Epidermal melanocyte (primary cell): ENCODE measurements around the gene HSP90AA1.
"Not testable (repeated sequence)": the region's sequence is repeated elsewhere in the genome, so short reads cannot be mapped to it uniquely, and the experiment has no call there.

Experiments used
- DNase-seq: peaks from one replicate; pipeline ENCODE4 v3.0.0; 2011; ENCODE audit warnings: low spot score; ENCODE audit not compliant: insufficient read length

HSP90AA1 gene

DNA sequence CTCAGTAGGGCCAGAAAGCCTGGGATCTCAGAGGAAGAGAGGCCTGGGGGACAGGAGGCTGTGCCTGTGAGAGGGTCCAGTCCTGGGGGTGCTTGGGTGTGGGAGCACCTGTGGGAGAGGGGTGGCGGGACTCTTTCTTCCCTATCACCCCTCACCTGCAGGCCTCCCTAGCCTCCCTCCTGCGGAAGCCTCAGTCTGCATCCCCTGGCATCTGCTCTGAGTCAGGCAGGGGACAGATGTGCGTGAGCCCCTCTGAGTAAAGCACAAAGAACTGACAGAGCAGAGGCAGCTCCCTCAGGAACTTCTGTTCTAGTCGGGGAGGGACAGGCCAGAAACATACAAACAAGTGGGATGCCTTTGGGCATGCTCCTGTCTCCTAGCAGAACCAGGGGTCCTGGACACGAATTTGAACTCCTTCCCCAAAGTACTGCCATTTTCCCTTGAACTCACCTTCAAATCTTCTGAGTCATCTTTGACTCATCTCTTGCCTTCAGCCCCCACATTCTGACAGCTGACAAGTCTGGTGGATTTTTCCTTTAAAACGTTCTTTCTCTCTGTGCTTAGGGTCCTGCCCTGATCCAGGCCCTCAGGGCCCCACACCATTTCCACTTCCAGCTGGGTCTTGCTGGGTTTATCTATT, 8.5 kb upstream of the HSP90AA1 start:
- DNase-seq = no peak

GRCh38 chr14:102094101-102094500, 7.3 kb upstream of the HSP90AA1 start:
- no peak for DNase-seq

DNA sequence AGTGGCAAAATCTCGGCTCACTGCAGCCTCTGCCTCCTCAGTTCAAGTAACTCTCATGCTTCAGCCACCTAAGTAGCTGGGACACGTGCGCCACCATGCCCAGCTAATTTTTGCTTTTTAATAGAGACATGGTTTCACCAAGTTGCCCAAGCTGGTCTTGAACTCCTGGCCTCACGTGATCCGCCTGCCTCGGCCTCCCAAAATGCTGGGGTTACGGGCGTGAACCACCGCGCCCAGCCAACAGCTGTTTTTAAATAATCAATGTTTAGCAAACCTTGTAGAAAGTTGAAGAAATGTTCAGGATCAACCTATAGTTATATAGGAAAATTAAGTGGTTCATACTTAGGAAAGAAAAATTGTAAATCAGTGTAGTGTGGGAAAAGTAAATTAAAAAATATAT, 6.0 kb upstream of the HSP90AA1 start:
- DNase-seq = no peak

GRCh38 chr14:102090713-102091112, 3.9 kb upstream of the HSP90AA1 start:
- no peak for DNase-seq

DNA sequence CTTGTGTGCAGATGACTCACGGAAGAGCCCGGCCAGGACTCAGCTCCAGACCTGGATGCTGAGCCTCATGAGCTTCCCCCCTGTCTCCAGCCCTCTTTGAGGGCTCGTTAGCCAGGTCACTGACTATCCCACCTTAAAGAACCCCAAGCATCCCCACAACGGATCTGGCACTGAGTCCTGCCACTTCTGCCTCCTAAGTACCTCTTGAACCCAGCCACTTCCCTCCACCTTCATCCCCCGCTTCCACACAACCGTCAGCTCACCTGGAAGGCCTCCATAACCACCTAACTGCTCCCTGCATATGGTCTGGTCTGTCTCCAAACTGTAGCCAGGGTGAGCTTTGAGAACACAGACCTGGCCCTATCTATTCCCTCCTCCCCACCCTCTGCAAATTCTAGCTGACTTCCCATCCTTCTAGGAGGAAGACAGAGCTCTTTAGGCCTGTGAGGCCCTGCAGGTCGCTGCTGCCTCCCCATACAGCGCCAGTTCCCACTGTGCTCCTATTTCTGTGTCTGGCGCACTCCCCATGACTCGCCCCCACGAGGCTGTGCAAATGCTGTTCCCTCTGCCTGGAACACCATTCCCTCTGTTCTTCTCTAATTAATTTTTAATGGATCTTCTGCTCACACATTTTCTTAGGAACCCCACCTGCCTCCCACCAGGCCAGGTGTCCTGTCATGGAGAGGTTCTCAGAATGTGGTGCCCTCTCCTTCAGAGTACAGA, 2.9 kb upstream of the HSP90AA1 start:
- DNase-seq = no peak

DNA sequence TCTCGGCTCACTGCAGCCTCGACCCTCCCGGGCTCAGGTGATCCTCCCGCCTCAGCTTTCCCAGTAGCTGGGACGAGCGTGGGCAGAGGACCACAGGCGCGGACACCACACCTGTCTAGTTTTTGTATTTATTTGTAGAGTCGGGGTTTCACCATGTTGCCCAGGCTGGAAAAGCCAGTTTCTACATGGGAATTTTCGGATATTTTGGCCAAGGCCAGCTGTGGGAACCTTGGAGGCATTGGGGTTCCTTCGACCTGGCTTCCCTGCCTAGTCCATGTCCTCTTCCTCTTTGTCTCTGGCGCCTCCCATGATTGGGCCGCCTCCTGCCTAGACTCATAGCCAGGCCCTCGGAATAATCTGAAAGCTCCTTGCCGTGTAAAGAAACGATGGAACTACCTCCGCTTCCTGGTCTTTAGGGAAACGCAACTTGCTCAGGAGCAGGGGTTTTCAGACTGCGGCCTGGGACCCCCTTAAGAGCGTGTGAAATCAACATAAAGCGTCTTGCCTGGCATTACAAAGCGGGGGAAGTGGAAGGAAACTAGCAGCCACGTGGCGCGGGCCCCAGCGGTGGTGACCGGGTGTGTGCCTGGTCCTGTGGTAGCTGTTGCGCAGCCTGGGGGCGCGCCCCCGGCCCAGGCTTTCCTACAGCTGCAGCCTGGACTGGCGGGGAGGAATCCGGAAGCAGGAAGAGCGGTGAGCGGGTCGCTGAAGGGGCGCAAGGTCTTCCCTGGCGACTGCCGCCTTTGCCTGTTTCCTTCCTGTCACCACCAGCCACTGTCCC, 1.4 kb upstream of the HSP90AA1 start:
- no peak for DNase-seq

DNA sequence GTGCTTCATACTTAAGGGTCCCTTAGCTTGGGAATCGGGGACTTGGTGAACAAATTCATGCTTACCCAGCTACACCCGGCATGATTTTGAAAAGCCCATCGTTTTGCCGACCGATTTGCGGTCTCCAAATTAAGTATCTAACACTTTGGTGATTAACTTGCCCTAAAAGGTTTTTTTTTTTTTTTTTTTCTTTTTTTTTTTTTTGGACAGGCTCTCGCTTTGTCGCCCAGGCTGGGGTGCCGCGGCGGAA, 843 bp upstream of the HSP90AA1 start:
- no peak for DNase-seq

DNA sequence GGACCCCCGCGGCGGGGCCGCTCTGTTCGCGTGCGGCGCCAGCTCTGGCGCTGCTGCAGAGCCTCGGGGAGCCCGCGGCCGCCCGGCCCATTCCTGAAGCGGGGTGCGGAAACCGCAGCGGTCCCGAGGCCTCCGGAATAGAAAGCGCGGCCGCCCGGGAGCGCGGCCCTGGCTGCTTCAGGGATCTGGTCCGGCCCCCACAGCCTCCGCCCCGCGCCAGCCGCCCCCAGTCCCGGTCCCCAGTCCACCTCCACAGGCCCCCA, 204 bp downstream of the HSP90AA1 start:
- no peak for DNase-seq

DNA sequence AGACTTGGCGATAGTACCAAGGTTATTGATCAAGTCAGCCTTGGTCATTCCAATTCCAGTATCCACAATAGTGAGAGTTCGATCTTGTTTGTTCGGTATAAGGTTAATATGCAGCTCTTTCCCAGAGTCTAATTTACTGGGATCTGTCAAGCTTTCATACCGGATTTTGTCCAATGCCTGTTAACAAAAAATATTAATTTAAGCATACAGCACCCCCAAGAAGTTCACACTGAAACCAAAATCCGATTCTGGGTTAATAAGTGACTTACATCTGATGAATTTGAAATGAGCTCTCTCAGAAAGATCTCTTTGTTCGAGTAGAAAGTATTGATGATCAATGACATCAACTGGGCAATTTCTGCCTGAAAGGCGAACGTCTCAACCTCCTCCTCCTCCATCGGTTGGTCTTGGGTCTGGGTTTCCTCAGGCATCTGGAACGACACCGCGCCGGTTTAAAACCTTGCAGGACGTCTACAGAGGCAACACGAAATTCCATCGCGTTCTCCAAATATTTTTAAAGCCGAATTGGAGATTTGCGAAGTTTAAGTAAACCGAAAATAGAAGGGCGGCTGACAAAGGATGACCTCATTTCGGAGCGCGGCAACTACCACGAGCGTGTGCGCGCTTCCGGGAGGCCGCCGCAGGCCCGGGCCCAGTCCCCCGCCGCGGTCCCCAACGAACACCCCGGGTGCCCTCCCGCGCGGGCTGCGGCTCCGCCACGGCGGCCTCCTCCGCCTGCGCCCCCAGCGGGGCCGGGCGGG, 716 bp downstream of the HSP90AA1 start:
- no peak for DNase-seq

GRCh38 chr14:102085488-102085887, 1.4 kb downstream of the HSP90AA1 start:
- no peak for DNase-seq

DNA sequence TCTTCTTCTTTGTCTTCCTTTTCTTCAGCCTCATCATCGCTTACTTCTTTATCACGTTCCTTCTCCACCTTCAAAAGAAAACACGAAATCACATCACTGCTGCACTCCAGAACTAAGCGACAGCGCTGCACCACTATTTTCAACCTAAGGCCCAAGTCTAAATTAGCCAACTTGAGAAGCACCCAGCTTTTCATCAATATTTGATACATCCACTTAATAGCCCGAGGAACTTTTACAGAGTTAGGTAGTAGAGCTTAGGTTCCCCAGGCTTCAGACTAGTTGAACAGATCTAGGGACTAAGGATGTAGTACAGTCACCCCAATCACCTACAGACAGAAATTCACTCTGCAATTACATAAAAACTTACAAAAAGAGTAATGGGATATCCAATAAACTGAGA, 1.9 kb downstream of the HSP90AA1 start:
- DNase-seq = no peak

GRCh38 chr14:102084522-102084921, 2.3 kb downstream of the HSP90AA1 start:
- not testable (repeated sequence) for DNase-seq

DNA sequence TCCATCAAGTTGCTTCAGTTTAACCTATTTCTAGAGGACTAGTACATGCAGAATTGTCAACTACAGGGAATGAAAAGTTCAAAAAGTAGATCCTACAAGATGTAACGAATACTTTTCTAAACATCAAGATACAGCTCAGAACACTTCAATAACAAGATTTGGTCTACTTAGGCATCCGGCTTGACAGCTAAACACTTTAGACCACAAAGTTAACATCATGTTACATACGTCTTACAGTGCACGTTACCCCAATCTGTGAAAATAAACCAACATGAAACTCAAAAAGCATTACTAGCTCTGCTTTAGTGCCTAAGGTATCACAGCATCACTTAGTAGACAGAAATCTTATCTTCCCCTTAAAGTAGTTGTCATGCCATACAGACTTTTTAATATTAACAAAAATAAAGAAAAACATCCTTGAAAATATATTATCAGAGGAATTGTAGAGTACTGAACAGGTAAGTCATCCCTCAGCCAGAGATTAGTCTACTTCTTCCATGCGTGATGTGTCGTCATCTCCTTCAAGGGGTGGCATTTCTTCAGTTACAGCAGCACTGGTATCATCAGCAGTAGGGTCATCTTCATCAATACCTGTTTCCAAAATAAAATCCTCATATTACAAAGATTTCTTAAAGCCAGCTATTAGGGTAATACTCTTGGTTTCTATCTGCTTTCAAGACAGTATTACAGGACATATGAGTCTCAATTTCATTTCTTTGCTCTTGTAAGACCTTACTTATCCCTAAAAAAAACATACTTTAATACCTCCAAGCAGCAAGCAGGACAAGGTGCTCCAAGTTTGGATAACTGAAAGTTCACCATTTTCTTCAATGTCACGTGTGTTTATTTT, 5.4 kb downstream of the HSP90AA1 start:
- DNase-seq = no peak

GRCh38 chr14:102080183-102081080, 6.4 kb downstream of the HSP90AA1 start:
- no peak for DNase-seq

DNA sequence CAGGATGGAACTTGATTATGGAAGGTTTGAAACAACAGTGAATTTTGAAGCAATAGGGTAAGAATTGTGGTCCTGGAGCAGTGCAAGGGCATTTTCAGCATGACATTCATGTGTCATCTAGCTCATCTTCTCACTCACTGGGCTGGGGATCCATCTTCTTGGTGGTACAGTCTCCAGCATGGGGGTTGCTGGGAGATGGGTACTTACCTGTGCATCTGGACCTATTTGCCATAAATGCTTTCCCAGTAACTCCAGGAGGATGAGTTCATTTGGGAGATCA, 7.2 kb downstream of the HSP90AA1 start:
- DNase-seq = no peak

GRCh38 chr14:102078831-102079699, 7.8 kb downstream of the HSP90AA1 start:
- no peak for DNase-seq

- DNase-seq = not testable (repeated sequence)
These were observed 8.5 kb downstream of the HSP90AA1 start for GRCh38 chr14:102078361-102078791.

GRCh38 chr14:102077382-102077709, 9.5 kb downstream of the HSP90AA1 start:
- no peak for DNase-seq

DNA sequence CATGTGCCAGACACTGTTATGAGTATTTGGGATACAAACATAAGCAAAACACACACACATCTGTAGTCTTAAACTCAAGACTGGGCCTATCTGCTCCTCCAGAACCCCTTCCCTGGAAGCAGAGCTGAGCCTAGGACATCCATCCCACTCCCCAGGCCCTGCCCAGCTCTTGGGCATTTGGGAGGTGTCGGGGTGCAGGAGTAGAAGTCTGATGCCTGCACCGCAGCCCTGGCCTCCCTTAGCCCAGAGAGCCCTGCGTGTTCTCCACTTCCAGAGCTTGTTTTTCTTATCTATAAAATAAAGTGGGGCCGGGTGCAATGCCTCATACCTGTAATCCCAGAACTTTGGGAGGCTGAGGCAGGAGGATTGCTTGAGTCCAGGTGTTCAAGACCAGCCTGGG, 11.7 kb downstream of the HSP90AA1 start:
- no peak for DNase-seq
